COLO668 (cell line): Measurements from ENCODE around the gene ING1.

Experiments used
- DNase-seq: peaks from one replicate; lab custom pipeline; 2025; ENCODE audit not compliant: unreplicated experiment; lab: John Stamatoyannopoulos, UW

ING1 gene

DNA sequence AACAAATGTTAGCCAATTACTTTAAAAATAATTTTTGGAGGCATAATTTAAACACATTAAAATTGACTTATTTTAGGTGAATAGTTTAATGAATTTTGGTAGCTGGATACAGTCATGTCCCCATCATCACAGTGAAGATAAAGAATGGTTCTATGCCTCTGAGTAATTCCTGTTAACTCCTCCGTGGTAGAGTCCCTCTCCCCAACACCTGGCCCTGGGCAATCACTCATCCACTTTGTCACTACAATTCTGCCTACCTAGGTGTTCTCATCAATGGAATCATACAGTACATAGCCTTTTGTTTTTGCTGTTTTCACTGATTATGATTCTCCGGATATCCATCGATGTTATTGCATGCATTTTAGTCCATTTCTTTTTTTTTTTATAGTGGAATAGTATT is 55.6 kb downstream of the ING1 start:
- no peak for DNase-seq

- DNase-seq = no peak
Measured at GRCh38 chr13:110770678-110771077, 57.2 kb downstream of the ING1 start.

DNA sequence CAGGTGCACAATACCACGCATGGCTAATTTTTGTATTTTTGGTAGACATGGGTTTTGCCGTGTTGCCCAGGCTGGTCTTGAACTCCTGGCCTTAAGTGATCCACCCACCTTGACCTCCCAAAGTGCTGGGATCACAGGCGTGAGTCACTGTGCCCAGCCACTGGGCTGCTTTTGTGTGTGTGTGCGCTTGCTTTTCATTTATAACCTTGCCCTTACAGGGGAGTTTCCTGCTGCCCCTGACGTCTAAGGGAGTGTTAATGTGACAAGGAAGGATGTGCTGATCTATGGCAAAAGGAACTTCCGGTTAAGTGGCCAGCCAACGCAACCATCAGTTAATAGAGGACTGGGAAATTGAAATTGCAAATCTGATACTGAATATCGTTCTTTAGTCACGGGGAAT is 57.7 kb downstream of the ING1 start:
- DNase-seq = no peak

GRCh38 chr13:110772091-110772984 is 58.8 kb downstream of the ING1 start:
- no peak for DNase-seq
